Fibroblast of lung (primary cell): ENCODE measurements around the gene POP4.

Experiments
- CTCF ChIP-seq, 2 donors: IDR thresholded peaks in 1 of 2; conservative IDR thresholded peaks in 1 of 2; 1 replicate in 1 of 2; 2 replicates in 1 of 2; pipeline ENCODE4 v1.5.1; 2011 to 2012; ENCODE audit warnings: low read length in 2 of 2, control low read depth in 1 of 2, inconsistent platforms in 1 of 2, low read depth in 1 of 2, mild to moderate bottlenecking in 1 of 2
- EZH2 ChIP-seq: IDR thresholded peaks from 2 replicates; pipeline ENCODE4 v1.5.1; 2012; ENCODE audit warnings: low read length, control low read depth, mild to moderate bottlenecking; ENCODE audit errors: missing control alignments

- TF ChIP-seq EZH2 = no peak
- TF ChIP-seq CTCF (conservative IDR thresholded peaks at IDR 0.05 in 1 of 2, IDR thresholded peaks at IDR 0.05 in 1 of 2; ENCODE audit: low read depth in 1 of 2, low read length in 2 of 2) = no peak
These were observed 37.8 kb upstream of the POP4 start for GRCh38 chr19:29568036-29569025.
